ENCODE data around the gene PLXNA2. TPM values are rescaled to one million over a fixed set of nuclear protein-coding genes. Genes with fewer than 3 reads are reported as not detected.

PLXNA2 gene
- total RNA-seq, 3 donors from 2014 or later, result 0.15 to 0.71 (median 0.35) TPM

GRCh38 chr1:207977876-207978275 is 266.3 kb downstream of the PLXNA2 start:
- Mint-ChIP-seq H3K27me3 (ENCODE audit: low read depth) (peaks cover 20% of the 10 kb centered on the region), H3K4me3 (no peak overlapping the region), H3K36me3 (ENCODE audit: insufficient read depth) (no peaks in the 10 kb centered on the region), H3K4me1 (ENCODE audit: low read depth) (no peaks in the 10 kb centered on the region), H3K9me3 (no peaks in the 10 kb centered on the region)
- ATAC-seq (no peak), DNase-seq (no peak)

GRCh38 chr1:207973898-207974568 is 270.2 kb downstream of the PLXNA2 start:
- Mint-ChIP-seq H3K27me3 (ENCODE audit: low read depth) (peaks cover 21% of the 10 kb centered on the region), H3K4me3 (no peak overlapping the region), H3K36me3 (ENCODE audit: insufficient read depth) (no peaks in the 10 kb centered on the region), H3K4me1 (ENCODE audit: low read depth) (no peaks in the 10 kb centered on the region), H3K9me3 (no peaks in the 10 kb centered on the region)
- ATAC-seq (no peak), DNase-seq (no peak)

- Mint-ChIP-seq H3K36me3 (ENCODE audit: insufficient read depth) (no peaks in the 10 kb centered on the region), H3K4me3 (no peak overlapping the region), H3K4me1 (ENCODE audit: low read depth) (no peaks in the 10 kb centered on the region), H3K9me3 (no peaks in the 10 kb centered on the region), H3K27me3 (ENCODE audit: low read depth) (peaks cover 19% of the 10 kb centered on the region)
- DNase-seq (no peak), ATAC-seq (no peak)
Observed at GRCh38 chr1:207972337-207972736, 271.8 kb downstream of the PLXNA2 start.
